H1 (cell line): ENCODE data around the gene TYRP1. TPM values are rescaled to one million over a fixed set of nuclear protein-coding genes. Genes with fewer than 3 reads are reported as not detected.

Experiments used
- CTCF ChIA-PET: fragments of 300-600 bp; sonication (Branson Sonifier 250); formaldehyde crosslinking; loops from one replicate; lab custom pipeline; 2021; ENCODE audit not compliant: partially characterized antibody; lab: Charles Lee
- POLR2A ChIA-PET: fragments of 300-600 bp; sonication (Branson Sonifier 250); formaldehyde crosslinking; loops from one replicate; lab custom pipeline; 2021; ENCODE audit warnings: inconsistent platforms; ENCODE audit not compliant: partially characterized antibody; lab: Charles Lee
- DNase-seq, 2 experiments: peaks; one replicate each; pipeline versions ENCODE4 v3.0.0 to v3.0.0-alpha.2; 2010 to 2022; ENCODE audit warnings: low spot score in 2 of 2, low read depth in 1 of 2, mixed read lengths in 1 of 2
- FAIRE-seq: peaks from 2 replicates; lab custom pipeline; 2011; peaks lifted over from hg19 to GRCh38; lab: Jason Lieb, UNC
- H2AFZ ChIP-seq: 2 replicates; pipeline ENCODE4 v1.8.1; 2012; ENCODE audit warnings: low read length, inconsistent platforms
- H2AK5ac ChIP-seq: 2 replicates; pipeline ENCODE4 v1.6.1; 2013; ENCODE audit warnings: low read depth, low read length
- H2BK120ac ChIP-seq: replicated peaks from 2 replicates; pipeline ENCODE3; 2013; ENCODE audit warnings: low read depth, low read length, inconsistent platforms
- H2BK12ac ChIP-seq: 2 replicates; pipeline ENCODE4 v1.6.1; 2013; ENCODE audit warnings: low read depth, low read length
- H2BK15ac ChIP-seq: 2 replicates; pipeline ENCODE4 v1.6.1; 2013; ENCODE audit warnings: low read length
- H2BK20ac ChIP-seq: 2 replicates; pipeline ENCODE4 v1.6.1; 2013; ENCODE audit warnings: low read length
- H2BK5ac ChIP-seq: 2 replicates; pipeline ENCODE4 v1.6.1; 2013; ENCODE audit warnings: low read depth, low read length
- H3K14ac ChIP-seq: 2 replicates; pipeline ENCODE4 v1.6.1; 2013; ENCODE audit warnings: inconsistent platforms; ENCODE audit not compliant: insufficient read length
- H3K18ac ChIP-seq: 2 replicates; pipeline ENCODE4 v1.6.1; 2013; ENCODE audit warnings: low read length; ENCODE audit errors: extremely low read depth
- H3K23ac ChIP-seq: 2 replicates; pipeline ENCODE4 v1.6.1; 2013; ENCODE audit warnings: inconsistent platforms; ENCODE audit not compliant: insufficient read length
- H3K23me2 ChIP-seq: 2 replicates; pipeline ENCODE4 v1.6.1; 2013; ENCODE audit warnings: low read depth, low read length
- H3K27ac ChIP-seq: 2 replicates; pipeline ENCODE4 v1.6.1; 2011; ENCODE audit warnings: low read depth, low read length, inconsistent platforms
- H3K27me3 ChIP-seq, 4 experiments: replicated peaks in 1 of 4; 1 replicate in 1 of 4; 2 replicates in 3 of 4; pipeline versions ENCODE4 v1.6.1 to v1.8.1; 2011 to 2013; ENCODE audit warnings: low read length in 3 of 4, mild to moderate bottlenecking in 3 of 4, inconsistent platforms in 2 of 4, mixed read lengths in 2 of 4, moderate library complexity in 1 of 4; ENCODE audit not compliant: control insufficient read depth in 3 of 4, insufficient read depth in 3 of 4; ENCODE audit errors: extremely low read depth in 1 of 4
- H3K36me3 ChIP-seq, 4 experiments: 2 replicates each; pipeline versions ENCODE4 v1.6.1 to v1.8.1; 2011 to 2013; ENCODE audit warnings: mild to moderate bottlenecking in 4 of 4, low read length in 3 of 4, moderate library complexity in 2 of 4, control low read depth in 1 of 4, inconsistent platforms in 1 of 4; ENCODE audit not compliant: insufficient read depth in 4 of 4, control insufficient read depth in 2 of 4
- H3K4ac ChIP-seq: replicated peaks from 2 replicates; pipeline ENCODE3; 2013; ENCODE audit warnings: low read length, low read depth, mixed read lengths, inconsistent platforms; ENCODE audit not compliant: insufficient read length
- H3K4me1 ChIP-seq, 4 experiments: replicated peaks in 1 of 4; 1 replicate in 1 of 4; 2 replicates in 3 of 4; pipeline versions ENCODE4 v1.6.1 to v1.8.1; 2011 to 2013; ENCODE audit warnings: low read length in 3 of 4, inconsistent platforms in 2 of 4, mixed read lengths in 1 of 4; ENCODE audit not compliant: insufficient read depth in 4 of 4, control insufficient read depth in 3 of 4
- H3K4me2 ChIP-seq, 2 experiments: 2 replicates each; pipeline versions ENCODE4 v1.6.1 to v1.8.1; 2011 to 2013; ENCODE audit warnings: low read depth in 2 of 2, low read length in 2 of 2, control low read depth in 1 of 2, inconsistent platforms in 1 of 2, mild to moderate bottlenecking in 1 of 2; ENCODE audit not compliant: insufficient read depth in 1 of 2
- H3K4me3 ChIP-seq, 4 experiments: fragments of 200-600, 300-600 bp in 1 of 4; sonication (generic), shearing (Covaris generic), sonication (Bioruptor Twin) in 1 of 4; 2 replicates each; pipeline versions ENCODE4 v1.5.1 to v1.8.1; 2011 to 2016; ENCODE audit warnings: low read length in 4 of 4, low read depth in 3 of 4, control low read depth in 2 of 4, inconsistent platforms in 2 of 4, mild to moderate bottlenecking in 2 of 4, mixed read lengths in 1 of 4, moderate library complexity in 1 of 4; ENCODE audit not compliant: insufficient read depth in 2 of 4; ENCODE audit errors: extremely low read depth in 1 of 4
- H3K56ac ChIP-seq: replicated peaks from 2 replicates; pipeline ENCODE3; 2013; ENCODE audit warnings: low read depth, mild to moderate bottlenecking, mixed read lengths, low read length, inconsistent platforms; ENCODE audit not compliant: insufficient read length
- H3K79me1 ChIP-seq: 2 replicates; pipeline ENCODE4 v1.6.1; 2013; ENCODE audit warnings: low read depth, low read length, control low read depth
- H3K79me2 ChIP-seq, 2 experiments: 2 replicates each; pipeline versions ENCODE4 v1.6.1 to v1.8.1; 2012 to 2013; ENCODE audit warnings: low read length in 2 of 2, mild to moderate bottlenecking in 2 of 2, inconsistent platforms in 1 of 2; ENCODE audit not compliant: insufficient read depth in 2 of 2, control insufficient read depth in 1 of 2
- H3K9ac ChIP-seq, 4 experiments: replicated peaks in 1 of 4; 1 replicate in 1 of 4; 2 replicates in 3 of 4; pipeline versions ENCODE4 v1.6.1 to v1.8.1; 2011 to 2013; ENCODE audit warnings: low read depth in 3 of 4, low read length in 3 of 4, control low read depth in 2 of 4, mild to moderate bottlenecking in 2 of 4, moderate library complexity in 2 of 4, inconsistent platforms in 1 of 4; ENCODE audit errors: extremely low read depth in 1 of 4
- H3K9me3 ChIP-seq, 2 experiments: 2 replicates each; pipeline versions ENCODE4 v1.6.1 to v1.8.1; 2012 to 2013; ENCODE audit warnings: mild to moderate bottlenecking in 2 of 2, moderate library complexity in 2 of 2, control low read depth in 1 of 2, inconsistent platforms in 1 of 2, low read depth in 1 of 2, low read length in 1 of 2, mixed read lengths in 1 of 2; ENCODE audit not compliant: insufficient read depth in 2 of 2
- H4K20me1 ChIP-seq, 2 experiments: replicated peaks in 1 of 2; 2 replicates each; pipeline versions ENCODE3 to v1.8.1; 2011 to 2013; ENCODE audit warnings: inconsistent platforms in 2 of 2, low read length in 2 of 2, mild to moderate bottlenecking in 1 of 2; ENCODE audit not compliant: insufficient read depth in 2 of 2, control insufficient read depth in 1 of 2
- H4K5ac ChIP-seq: 2 replicates; pipeline ENCODE4 v1.6.1; 2013; ENCODE audit warnings: low read length, low read depth, mixed read lengths, inconsistent platforms; ENCODE audit not compliant: insufficient read length
- H4K8ac ChIP-seq: 2 replicates; pipeline ENCODE4 v1.8.0; 2013; ENCODE audit warnings: mild to moderate bottlenecking, moderate library complexity, low read length, inconsistent platforms; ENCODE audit not compliant: insufficient read depth; ENCODE audit errors: extremely low read depth
- H4K91ac ChIP-seq: replicated peaks from 2 replicates; pipeline ENCODE3; 2013; ENCODE audit warnings: low read length, mixed read lengths, inconsistent platforms; ENCODE audit not compliant: insufficient read length
- BCL11A ChIP-seq, 2 experiments: IDR thresholded peaks; one replicate each; pipeline ENCODE4 v1.6.1; 2011; ENCODE audit warnings: low read depth in 2 of 2, low read length in 2 of 2, mild to moderate bottlenecking in 2 of 2
- EGR1 ChIP-seq: IDR thresholded peaks from 2 replicates; pipeline ENCODE4 v1.6.1; 2011; ENCODE audit warnings: low read depth, low read length, borderline replicate concordance
- EP300 ChIP-seq, 2 experiments: IDR thresholded peaks; 1 replicate in 1 of 2; 2 replicates in 1 of 2; pipeline ENCODE4 v1.6.1; 2011 to 2012; ENCODE audit warnings: low read depth in 2 of 2, low read length in 2 of 2, mild to moderate bottlenecking in 2 of 2, borderline replicate concordance in 1 of 2, inconsistent platforms in 1 of 2, moderate library complexity in 1 of 2
- MAX ChIP-seq: IDR thresholded peaks from 2 replicates; pipeline ENCODE4 v1.6.1; 2012; ENCODE audit warnings: inconsistent platforms
- ZNF274 ChIP-seq: IDR thresholded peaks from 2 replicates; pipeline ENCODE4 v1.7.0; 2012; ENCODE audit warnings: low read length, borderline replicate concordance; ENCODE audit errors: extremely low read depth
- whole genome bisulfite sequencing, 2 experiments: shearing (Covaris generic) in 1 of 2; methylation state at CpG; one replicate each; pipeline versions ENCODE4 v1.1.6 to v1.1.7; 2013 to 2015; ENCODE audit warnings: low lambda C conversion rate in 2 of 2, mixed read lengths in 2 of 2, inconsistent platforms in 1 of 2, low coverage in 1 of 2, missing lambda C conversion rate in 1 of 2; ENCODE audit not compliant: insufficient replicate concordance in 2 of 2, insufficient coverage in 1 of 2, insufficient read length in 1 of 2; ENCODE audit errors: extremely low coverage in 1 of 2, missing lambda C conversion rate in 1 of 2; 5-methylcytosine and 5-hydroxymethylcytosine counted together
- polyA plus RNA-seq, 7 experiments: library from polyadenylated mRNA; depleted of rRNA in 3 of 7; stranded (reverse) in 5 of 7; unstranded in 2 of 7; fragments of >200 nt in 5 of 7; fragments of 200-250 nt in 2 of 7; gene quantifications; 1 replicate in 5 of 7; 2 replicates in 1 of 7; 4 replicates in 1 of 7; pipeline versions ENCODE4 v1.2.1 to v1.2.3, GENCODE V29; 2011 to 2013; ENCODE audit warnings: missing spikeins in 2 of 7, mixed read lengths in 2 of 7
- total RNA-seq: library from RNA; stranded (reverse); fragmentation: NEBNext Ultra II Directional; extraction: Animal tissue kit (Norgen Biotek cat#: 25700); gene quantifications from 2 replicates; pipeline ENCODE4 v1.2.1, GENCODE V29; 2021
- TF ChIP-seq, protein P1 (sequence below): IDR thresholded peaks from 2 replicates; pipeline ENCODE4 v1.6.1; 2011; ENCODE audit warnings: low read depth, mild to moderate bottlenecking, low read length; ENCODE audit not compliant: insufficient read depth

TYRP1 gene
- total and polyA plus RNA-seq, 2 of the 8 experiments (the other 6 are each of a cell fraction or from before 2014, with no cell fraction given): 0.15 TPM; not detected in 1

GRCh38 chr9:12748016-12748415 is 54.8 kb downstream of the TYRP1 start:
- Histone ChIP-seq H2BK12ac (no peak overlapping the region), H3K27ac (no peak overlapping the region), H4K5ac (no peak overlapping the region), H2BK20ac (no peak overlapping the region), H3K36me3 (no peaks in the 10 kb centered on the region), H3K56ac (no peak overlapping the region), H3K9ac (no peak overlapping the region), H3K18ac (no peak overlapping the region), H3K4me3 (no peak overlapping the region), H2AK5ac (no peak overlapping the region), H3K79me1 (no peaks in the 10 kb centered on the region), H4K8ac (no peak overlapping the region), H3K4me1 (no peaks in the 10 kb centered on the region), H3K14ac (no peak overlapping the region), H2BK5ac (no peak overlapping the region), H3K4me2 (no peak overlapping the region), H3K4ac (no peak overlapping the region), H3K9me3 (no peaks in the 10 kb centered on the region), H4K20me1 (no peaks in the 10 kb centered on the region), H3K23me2 (no peaks in the 10 kb centered on the region), H2AFZ (no peak overlapping the region), H2BK15ac (no peak overlapping the region), H3K23ac (no peak overlapping the region), H3K79me2 (no peaks in the 10 kb centered on the region), H3K27me3 (no peaks in the 10 kb centered on the region)
- FAIRE-seq (no peak), DNase-seq (no peak)
- 94% methylated on average over 1 of the region's 1 CpG; no CpG with 5 or more reads in 1 of the 2 experiments for WGBS, 2 experiments
- CTCF ChIA-PET: interaction anchor here (1.6 kb wide), 1 partner anchor 29 kb away, joined by 4 read pairs; no protein-coding TSS in a partner anchor
- no peak for TF ChIP-seq EGR1
- TF ChIP-seq, protein P1, sequence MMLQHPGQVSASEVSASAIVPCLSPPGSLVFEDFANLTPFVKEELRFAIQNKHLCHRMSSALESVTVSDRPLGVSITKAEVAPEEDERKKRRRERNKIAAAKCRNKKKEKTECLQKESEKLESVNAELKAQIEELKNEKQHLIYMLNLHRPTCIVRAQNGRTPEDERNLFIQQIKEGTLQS: no peak
- no peak for TF ChIP-seq MAX
- TF ChIP-seq ZNF274: no peak
- TF ChIP-seq BCL11A (IDR thresholded peaks at IDR 0.05; ENCODE audit: low read depth in 2 of 2, low read length in 2 of 2): no peak
- TF ChIP-seq EP300 (IDR thresholded peaks at IDR 0.05; ENCODE audit: borderline replicate concordance in 1 of 2, low read depth in 2 of 2, low read length in 2 of 2): no peak
- TF ChIP-seq, all 59 proteins: peak for 0
- POLR2A ChIA-PET: no interaction called here
- H4K91ac ChIP-seq: no peak overlapping the region
- no peak overlapping the region for H2BK120ac ChIP-seq
